Neuronal stem cell (in vitro differentiated cells): ENCODE measurements around the gene C1QTNF12.

ENCODE experiments used
- DNase-seq: peaks from one replicate; pipeline ENCODE4 v3.0.0-alpha.2; 2013; ENCODE audit warnings: low spot score
- H2AFZ ChIP-seq: one replicate; pipeline ENCODE4 v1.6.1; 2013; ENCODE audit warnings: mild to moderate bottlenecking, low read length, inconsistent platforms
- H2AK5ac ChIP-seq: 2 replicates; pipeline ENCODE4 v1.6.1; 2013; ENCODE audit warnings: low read depth, mild to moderate bottlenecking, inconsistent platforms, low read length, moderate library complexity, mixed read lengths
- H2BK120ac ChIP-seq: 2 replicates; pipeline ENCODE4 v1.6.1; 2013; ENCODE audit warnings: low read depth, mild to moderate bottlenecking, inconsistent platforms, low read length, moderate library complexity, mixed read lengths
- H2BK12ac ChIP-seq: one replicate; pipeline ENCODE4 v1.6.1; 2013; ENCODE audit warnings: low read length, inconsistent platforms
- H2BK15ac ChIP-seq: 2 replicates; pipeline ENCODE4 v1.6.1; 2013; ENCODE audit warnings: mild to moderate bottlenecking, low read length, inconsistent platforms, mixed read lengths
- H2BK5ac ChIP-seq: one replicate; pipeline ENCODE4 v1.6.1; 2013; ENCODE audit warnings: inconsistent platforms, mild to moderate bottlenecking, low read length, moderate library complexity
- H3K14ac ChIP-seq: one replicate; pipeline ENCODE4 v1.6.1; 2013; ENCODE audit warnings: low read length, inconsistent platforms
- H3K18ac ChIP-seq: 2 replicates; pipeline ENCODE4 v1.6.1; 2013; ENCODE audit warnings: low read length, inconsistent platforms
- H3K23ac ChIP-seq: 2 replicates; pipeline ENCODE4 v1.6.1; 2013; ENCODE audit warnings: low read depth, mild to moderate bottlenecking, mixed read lengths, low read length, inconsistent platforms; ENCODE audit not compliant: poor library complexity
- H3K27ac ChIP-seq: replicated peaks from 3 replicates; pipeline ENCODE4 v1.5.1; 2013; ENCODE audit warnings: low read length, inconsistent platforms
- H3K27me3 ChIP-seq, 3 experiments: 2 replicates each; pipeline ENCODE4 v1.6.1; 2013; ENCODE audit warnings: low read length in 3 of 3, mild to moderate bottlenecking in 2 of 3, inconsistent platforms in 1 of 3, low read depth in 1 of 3, mixed read lengths in 1 of 3, moderate library complexity in 1 of 3; ENCODE audit not compliant: control insufficient read depth in 3 of 3, insufficient read depth in 3 of 3
- H3K36me3 ChIP-seq, 2 donors: replicated peaks in 1 of 2; 2 replicates each; pipeline ENCODE4 v1.6.1; 2013; ENCODE audit warnings: low read length in 2 of 2; ENCODE audit not compliant: control insufficient read depth in 2 of 2, insufficient read depth in 2 of 2
- H3K4ac ChIP-seq: 2 replicates; pipeline ENCODE4 v1.6.1; 2013; ENCODE audit warnings: inconsistent platforms, mild to moderate bottlenecking, low read length, moderate library complexity
- H3K4me1 ChIP-seq, 2 donors: 1 replicate in 1 of 2; 2 replicates in 1 of 2; pipeline ENCODE4 v1.6.1; 2013; ENCODE audit warnings: low read length in 2 of 2, low read depth in 1 of 2; ENCODE audit not compliant: control insufficient read depth in 2 of 2, insufficient read depth in 1 of 2
- H3K4me2 ChIP-seq: one replicate; pipeline ENCODE4 v1.6.1; 2013; ENCODE audit warnings: mild to moderate bottlenecking, low read length, inconsistent platforms; ENCODE audit not compliant: insufficient read depth, poor library complexity, severe bottlenecking
- H3K4me3 ChIP-seq, 2 donors: 2 replicates each; pipeline ENCODE4 v1.5.1; 2013; ENCODE audit warnings: low read length in 2 of 2, mild to moderate bottlenecking in 2 of 2, inconsistent platforms in 1 of 2, moderate library complexity in 1 of 2
- H3K79me1 ChIP-seq: one replicate; pipeline ENCODE4 v1.6.1; 2013; ENCODE audit warnings: low read depth, mild to moderate bottlenecking, inconsistent platforms, low read length, moderate library complexity
- H3K9ac ChIP-seq: one replicate; pipeline ENCODE4 v1.6.1; 2013; ENCODE audit warnings: mild to moderate bottlenecking, low read depth, low read length, inconsistent platforms; ENCODE audit not compliant: poor library complexity
- H3K9me3 ChIP-seq, 2 donors: replicated peaks in 1 of 2; 2 replicates each; pipeline versions ENCODE3 to v1.6.1; 2013; ENCODE audit warnings: low read length in 2 of 2, mild to moderate bottlenecking in 2 of 2, inconsistent platforms in 1 of 2, low read depth in 1 of 2, mixed read lengths in 1 of 2, moderate library complexity in 1 of 2; ENCODE audit not compliant: control insufficient read depth in 2 of 2, insufficient read depth in 1 of 2
- H4K8ac ChIP-seq: one replicate; pipeline ENCODE4 v1.6.1; 2013; ENCODE audit warnings: low read depth, mild to moderate bottlenecking, inconsistent platforms, low read length, moderate library complexity
- H4K91ac ChIP-seq: one replicate; pipeline ENCODE4 v1.6.1; 2013; ENCODE audit warnings: low read length, low read depth, mild to moderate bottlenecking, inconsistent platforms; ENCODE audit not compliant: poor library complexity
- WGBS, 2 donors: extraction: QIAGEN DNeasy Blood & Tissue Kit; methylation state at CpG; one replicate each; pipeline ENCODE4 v1.1.7; 2013; ENCODE audit warnings: missing lambda C conversion rate in 2 of 2, mixed read lengths in 1 of 2; ENCODE audit not compliant: insufficient read length in 2 of 2, insufficient replicate concordance in 1 of 2; ENCODE audit errors: extremely low coverage in 2 of 2; 5-methylcytosine and 5-hydroxymethylcytosine counted together

The C1QTNF12 gene

DNA sequence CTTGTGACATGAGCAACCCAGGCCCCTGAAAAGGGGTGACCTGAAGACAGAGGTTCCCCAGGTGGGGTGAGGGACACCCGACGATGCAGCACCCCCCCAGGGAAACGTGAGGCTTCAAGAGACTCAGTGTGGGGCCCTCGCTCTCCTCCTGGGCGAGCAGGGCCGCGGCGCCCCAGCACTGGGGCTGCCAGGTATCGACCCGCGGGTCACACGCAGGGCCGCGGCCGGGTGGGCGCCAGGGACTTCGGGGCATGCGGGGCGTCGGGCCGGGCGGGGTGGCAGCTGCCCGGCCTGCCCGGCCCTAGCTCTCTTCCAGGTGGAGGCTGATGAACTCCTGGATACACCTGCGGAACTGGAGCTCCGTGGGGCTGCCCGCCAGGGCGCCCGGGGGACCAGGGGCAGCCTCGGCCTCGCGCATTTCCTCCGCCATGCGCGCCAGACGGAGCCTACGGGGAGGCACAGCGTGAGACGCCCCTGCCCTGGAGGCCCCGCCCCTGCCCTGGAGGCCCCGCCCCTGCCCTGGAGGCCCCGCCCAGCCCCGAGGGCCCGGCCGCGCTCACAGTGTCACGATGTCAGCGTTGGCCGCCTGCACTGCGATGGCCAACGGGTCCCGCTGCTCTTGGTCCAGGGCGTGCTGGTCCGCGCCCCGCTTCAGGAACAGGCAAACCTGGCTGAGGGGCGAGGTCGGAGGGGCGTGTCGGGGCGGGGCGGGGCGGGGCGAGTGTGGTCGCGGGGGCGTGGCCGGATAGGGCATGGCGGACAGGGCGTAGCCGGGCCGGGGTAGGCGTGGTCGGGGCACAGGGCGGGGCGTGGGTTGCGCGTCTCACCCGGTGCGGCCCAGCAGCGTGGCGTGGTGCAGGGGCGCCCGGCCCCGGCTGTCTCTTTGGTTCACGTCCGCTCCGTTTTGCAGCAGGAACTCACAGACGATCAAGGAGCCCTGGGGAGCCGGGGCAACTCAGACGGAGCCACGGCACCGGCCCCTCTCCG lies 47.0 kb upstream of the C1QTNF12 start:
- Histone ChIP-seq H2BK5ac (peak overlapping the region; percentile 24), H3K27ac (no peak overlapping the region), H3K36me3 (peaks cover 3 to 31% of the 10 kb centered on the region in 2 donors), H3K9ac (no peak overlapping the region), H3K23ac (peak overlapping the region; percentile 85), H3K9me3 (peaks cover 0 to 3% of the 10 kb centered on the region in 2 donors), H3K4me3 (no peak overlapping the region), H3K27me3 (no peaks in the 10 kb centered on the region), H2AK5ac (peak overlapping the region; percentile 70), H3K18ac (no peak overlapping the region), H2AFZ (no peak overlapping the region), H4K91ac (no peak overlapping the region), H3K4me2 (peak overlapping the region; percentile 18), H2BK120ac (no peak overlapping the region), H3K4ac (no peak overlapping the region), H3K4me1 (no peaks in the 10 kb centered on the region), H3K79me1 (peaks cover 4% of the 10 kb centered on the region), H4K8ac (no peak overlapping the region), H3K14ac (no peak overlapping the region), H2BK12ac (no peak overlapping the region), H2BK15ac (no peak overlapping the region)
- DNase-seq: no peak
- WGBS, 2 donors: no CpG with 5 or more reads among the region's 94 CpGs

DNA sequence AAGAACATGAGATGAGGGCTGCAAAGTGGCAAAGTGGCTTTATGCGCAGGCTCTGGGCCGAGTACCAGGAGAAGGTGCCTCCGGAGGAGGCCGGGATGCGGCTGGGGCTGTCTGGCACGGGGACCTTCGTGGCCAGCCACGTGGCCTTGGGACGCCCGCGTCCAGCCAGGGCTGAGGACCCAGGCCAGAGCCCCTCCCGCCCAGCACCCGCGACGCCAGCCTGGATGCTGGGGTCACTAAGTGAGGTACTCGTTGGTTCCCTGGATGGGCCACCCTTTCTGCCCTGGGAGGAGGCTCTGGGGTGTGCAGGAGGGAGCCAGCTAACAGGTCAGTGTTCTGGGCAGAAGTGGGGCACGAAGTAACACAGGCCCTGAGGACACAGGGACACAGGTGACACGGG lies 46.3 kb upstream of the C1QTNF12 start:
- no peak for DNase-seq
- no peak overlapping the region for H2BK12ac ChIP-seq
- peaks cover 3 to 28% of the 10 kb centered on the region in 2 donors for H3K36me3 ChIP-seq
- peaks cover 6% of the 10 kb centered on the region for H3K79me1 ChIP-seq
- H4K91ac ChIP-seq: no peak overlapping the region
- no peak overlapping the region for H3K4me3 ChIP-seq
- H3K27me3 ChIP-seq: no peaks in the 10 kb centered on the region
- no peaks in the 10 kb centered on the region for H3K4me1 ChIP-seq
- H3K14ac ChIP-seq: no peak overlapping the region
- no peak overlapping the region for H3K27ac ChIP-seq
- H2BK120ac ChIP-seq: no peak overlapping the region
- H2BK5ac ChIP-seq: no peak overlapping the region
- H2AK5ac ChIP-seq: no peak overlapping the region
- H2BK15ac ChIP-seq: no peak overlapping the region
- no peak overlapping the region for H3K4me2 ChIP-seq
- peaks cover 0 to 3% of the 10 kb centered on the region in 2 donors for H3K9me3 ChIP-seq
- H3K4ac ChIP-seq: no peak overlapping the region
- H3K9ac ChIP-seq: no peak overlapping the region
- no peak overlapping the region for H4K8ac ChIP-seq
- no CpG with 5 or more reads among the region's 18 CpGs for WGBS, 2 donors
- peak overlapping the region; percentile 85 for H3K23ac ChIP-seq
- H3K18ac ChIP-seq: peak overlapping the region; percentile 57
- H2AFZ ChIP-seq: no peak overlapping the region

- Histone ChIP-seq H3K27me3 (no peaks in the 10 kb centered on the region), H4K8ac (no peak overlapping the region), H3K36me3 (peaks cover 3 to 24% of the 10 kb centered on the region in 2 donors), H3K4me1 (no peaks in the 10 kb centered on the region), H3K4me3 (no peak overlapping the region), H3K23ac (no peak overlapping the region), H4K91ac (no peak overlapping the region), H3K14ac (no peak overlapping the region), H2BK5ac (no peak overlapping the region), H3K4ac (no peak overlapping the region), H3K79me1 (peaks cover 6% of the 10 kb centered on the region), H2BK15ac (no peak overlapping the region), H2AFZ (no peak overlapping the region), H3K9me3 (peaks cover 0 to 3% of the 10 kb centered on the region in 2 donors), H2BK12ac (no peak overlapping the region), H2AK5ac (peak overlapping the region; percentile 61), H3K9ac (no peak overlapping the region), H3K27ac (no peak overlapping the region), H3K18ac (no peak overlapping the region), H3K4me2 (no peak overlapping the region), H2BK120ac (no peak overlapping the region)
- no peak for DNase-seq
- no CpG with 5 or more reads among the region's 9 CpGs for WGBS, 2 donors
Observed at GRCh38 chr1:1292442-1292779, 45.9 kb upstream of the C1QTNF12 start.
